GM18517 (cell line): ENCODE measurements around the gene TSPAN9.

Source experiments
- ATAC-seq: cut with Tn5 transposase; IDR thresholded peaks from one replicate; pipeline ENCODE4 v1.9.1; 2021; ENCODE audit warnings: mild to moderate bottlenecking, moderate library complexity; ENCODE audit not compliant: unreplicated experiment

TSPAN9 gene

GRCh38 chr12:3288690-3289089 lies 211.5 kb downstream of the TSPAN9 start:
- ATAC-seq, result no peak

GRCh38 chr12:3289702-3290101 lies 212.5 kb downstream of the TSPAN9 start:
- ATAC-seq, result no peak

GRCh38 chr12:3291939-3292338 lies 214.8 kb downstream of the TSPAN9 start:
- ATAC-seq, result no peak

GRCh38 chr12:3292677-3293412 lies 215.7 kb downstream of the TSPAN9 start:
- no peak for ATAC-seq

GRCh38 chr12:3293446-3294161 lies 216.4 kb downstream of the TSPAN9 start:
- ATAC-seq, result no peak

GRCh38 chr12:3294481-3294911 lies 217.3 kb downstream of the TSPAN9 start:
- no peak for ATAC-seq

GRCh38 chr12:3295225-3295624 lies 218.0 kb downstream of the TSPAN9 start:
- no peak for ATAC-seq

- no peak for ATAC-seq
These were observed 218.6 kb downstream of the TSPAN9 start for GRCh38 chr12:3295646-3296408.

- ATAC-seq, result no peak
These were observed 219.2 kb downstream of the TSPAN9 start for GRCh38 chr12:3296409-3296701.

GRCh38 chr12:3298603-3299002 lies 221.4 kb downstream of the TSPAN9 start:
- no peak for ATAC-seq

GRCh38 chr12:3299929-3300832 lies 223.0 kb downstream of the TSPAN9 start:
- ATAC-seq, result no peak

GRCh38 chr12:3300833-3301401 lies 223.7 kb downstream of the TSPAN9 start:
- ATAC-seq, result no peak

- no peak for ATAC-seq
These were observed 225.3 kb downstream of the TSPAN9 start for GRCh38 chr12:3302401-3303041.

GRCh38 chr12:3303410-3304136 lies 226.4 kb downstream of the TSPAN9 start:
- no peak for ATAC-seq

- no peak for ATAC-seq
These were observed 227.4 kb downstream of the TSPAN9 start for GRCh38 chr12:3304436-3305165.

- ATAC-seq, result no peak
These were observed 228.3 kb downstream of the TSPAN9 start for GRCh38 chr12:3305464-3305863.

- no peak for ATAC-seq
These were observed 228.9 kb downstream of the TSPAN9 start for GRCh38 chr12:3305904-3306619.

GRCh38 chr12:3307389-3307788 lies 230.2 kb downstream of the TSPAN9 start:
- ATAC-seq, result no peak
